ENCODE measurements around the gene C2orf92. TPM values are rescaled to one million over a fixed set of nuclear protein-coding genes. Genes with fewer than 3 reads are reported as not detected.

Gene C2orf92
- total RNA-seq, 1 donor, result 2.5 TPM

GRCh38 chr2:97720746-97721145 is 51.2 kb downstream of the C2orf92 start:
- H2AFZ ChIP-seq (ENCODE audit: low read length), result no peak overlapping the region
- H3K9me3 ChIP-seq (ENCODE audit: low read depth, low read length), result no peaks in the 10 kb centered on the region
- no peak overlapping the region for H3K4me3 ChIP-seq (ENCODE audit: insufficient read depth, low read length)
- no peak for TF ChIP-seq CTCF (IDR thresholded peaks at IDR 0.05; ENCODE audit: extremely low read depth, low read depth, low read length)
- H3K36me3 ChIP-seq (ENCODE audit: insufficient read depth, low read length), result no peaks in the 10 kb centered on the region
- no peak for DNase-seq (ENCODE audit: insufficient read length, low spot score, missing footprints)
- H3K4me1 ChIP-seq (ENCODE audit: insufficient read depth, low read length), result no peaks in the 10 kb centered on the region
- H3K79me2 ChIP-seq (ENCODE audit: insufficient read depth, low read length), result no peaks in the 10 kb centered on the region
- H3K27me3 ChIP-seq (ENCODE audit: insufficient read depth, low read length), result peaks cover 3% of the 10 kb centered on the region
- no peak overlapping the region for H3K27ac ChIP-seq (ENCODE audit: low read depth, low read length)
- H4K20me1 ChIP-seq (ENCODE audit: insufficient read depth, low read length), result no peaks in the 10 kb centered on the region
- H3K4me2 ChIP-seq (ENCODE audit: insufficient read depth, low read length), result no peak overlapping the region

GRCh38 chr2:97722227-97722626 is 52.7 kb downstream of the C2orf92 start:
- TF ChIP-seq CTCF (IDR thresholded peaks at IDR 0.05; ENCODE audit: extremely low read depth, low read depth, low read length), result no peak
- peak; percentile 1 for DNase-seq (ENCODE audit: insufficient read length, low spot score, missing footprints)
- H3K4me2 ChIP-seq (ENCODE audit: insufficient read depth, low read length), result no peak overlapping the region
- no peaks in the 10 kb centered on the region for H3K4me1 ChIP-seq (ENCODE audit: insufficient read depth, low read length)
- H2AFZ ChIP-seq (ENCODE audit: low read length), result no peak overlapping the region
- H3K79me2 ChIP-seq (ENCODE audit: insufficient read depth, low read length), result no peaks in the 10 kb centered on the region
- H3K27ac ChIP-seq (ENCODE audit: low read depth, low read length), result no peak overlapping the region
- no peaks in the 10 kb centered on the region for H4K20me1 ChIP-seq (ENCODE audit: insufficient read depth, low read length)
- peaks cover 3% of the 10 kb centered on the region for H3K27me3 ChIP-seq (ENCODE audit: insufficient read depth, low read length)
- no peaks in the 10 kb centered on the region for H3K36me3 ChIP-seq (ENCODE audit: insufficient read depth, low read length)
- no peak overlapping the region for H3K4me3 ChIP-seq (ENCODE audit: insufficient read depth, low read length)
- H3K9me3 ChIP-seq (ENCODE audit: low read depth, low read length), result no peaks in the 10 kb centered on the region

GRCh38 chr2:97723156-97724072 is 53.9 kb downstream of the C2orf92 start:
- DNase-seq (ENCODE audit: insufficient read length, low spot score, missing footprints), result peak; percentile 79
- Histone ChIP-seq H4K20me1 (ENCODE audit: insufficient read depth, low read length) (no peaks in the 10 kb centered on the region), H3K27ac (ENCODE audit: low read depth, low read length) (no peak overlapping the region), H3K4me2 (ENCODE audit: insufficient read depth, low read length) (no peak overlapping the region), H3K36me3 (ENCODE audit: insufficient read depth, low read length) (no peaks in the 10 kb centered on the region), H3K4me3 (ENCODE audit: insufficient read depth, low read length) (no peak overlapping the region), H3K9me3 (ENCODE audit: low read depth, low read length) (no peaks in the 10 kb centered on the region), H3K27me3 (ENCODE audit: insufficient read depth, low read length) (peaks cover 3% of the 10 kb centered on the region), H3K79me2 (ENCODE audit: insufficient read depth, low read length) (no peaks in the 10 kb centered on the region), H3K4me1 (ENCODE audit: insufficient read depth, low read length) (no peaks in the 10 kb centered on the region), H2AFZ (ENCODE audit: low read length) (no peak overlapping the region)
- no peak for TF ChIP-seq CTCF (IDR thresholded peaks at IDR 0.05; ENCODE audit: extremely low read depth, low read depth, low read length)

GRCh38 chr2:97724073-97724410 is 54.5 kb downstream of the C2orf92 start:
- H3K27me3 ChIP-seq (ENCODE audit: insufficient read depth, low read length), result peaks cover 3% of the 10 kb centered on the region
- no peak overlapping the region for H2AFZ ChIP-seq (ENCODE audit: low read length)

More at GRCh38 chr2:97724073-97724410, 54.5 kb downstream of the C2orf92 start:
- no peaks in the 10 kb centered on the region for H3K79me2 ChIP-seq (ENCODE audit: insufficient read depth, low read length)
- no peaks in the 10 kb centered on the region for H3K9me3 ChIP-seq (ENCODE audit: low read depth, low read length)
- no peaks in the 10 kb centered on the region for H4K20me1 ChIP-seq (ENCODE audit: insufficient read depth, low read length)
- H3K36me3 ChIP-seq (ENCODE audit: insufficient read depth, low read length), result no peaks in the 10 kb centered on the region
- H3K27ac ChIP-seq (ENCODE audit: low read depth, low read length), result no peak overlapping the region
- no peaks in the 10 kb centered on the region for H3K4me1 ChIP-seq (ENCODE audit: insufficient read depth, low read length)
- no peak overlapping the region for H3K4me3 ChIP-seq (ENCODE audit: insufficient read depth, low read length)
- no peak overlapping the region for H3K4me2 ChIP-seq (ENCODE audit: insufficient read depth, low read length)
- DNase-seq (ENCODE audit: insufficient read length, low spot score, missing footprints), result peak; percentile 46
- TF ChIP-seq CTCF (IDR thresholded peaks at IDR 0.05; ENCODE audit: extremely low read depth, low read depth, low read length), result no peak
